GM21528 (cell line): ENCODE results near the gene TTC23L.

Source experiments
- ATAC-seq: cut with Tn5 transposase; IDR thresholded peaks from one replicate; pipeline ENCODE4 v1.9.1; 2021; ENCODE audit warnings: mild to moderate bottlenecking, moderate library complexity; ENCODE audit not compliant: unreplicated experiment, low FRiP score

Gene TTC23L

GRCh38 chr5:34832568-34832967 is 6.4 kb upstream of the TTC23L start:
- no peak for ATAC-seq

- no peak for ATAC-seq
Observed at GRCh38 chr5:34833090-34833489, 5.9 kb upstream of the TTC23L start.

- ATAC-seq = no peak
Observed at GRCh38 chr5:34833976-34834793, 4.8 kb upstream of the TTC23L start.

- no peak for ATAC-seq
Observed at GRCh38 chr5:34834794-34835089, 4.2 kb upstream of the TTC23L start.

DNA sequence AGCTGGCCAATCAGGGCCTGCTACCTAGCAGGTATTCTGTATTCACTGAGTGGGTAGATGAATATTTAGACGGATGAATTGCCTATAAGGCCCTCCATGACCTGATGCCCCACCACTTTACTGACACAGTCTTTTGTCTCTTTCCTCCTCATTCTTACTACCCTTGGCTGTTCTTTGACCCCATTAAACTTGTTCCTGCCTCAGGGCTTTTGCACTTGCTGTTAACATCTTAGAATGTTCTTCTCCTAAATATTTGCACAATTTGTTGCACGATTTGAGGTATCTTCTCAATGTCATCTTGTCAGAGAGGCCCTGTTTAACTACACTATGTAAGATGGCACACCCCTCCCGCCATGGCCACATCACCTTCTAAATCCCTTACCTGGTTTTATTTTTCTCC is 3.3 kb upstream of the TTC23L start:
- ATAC-seq = no peak

DNA sequence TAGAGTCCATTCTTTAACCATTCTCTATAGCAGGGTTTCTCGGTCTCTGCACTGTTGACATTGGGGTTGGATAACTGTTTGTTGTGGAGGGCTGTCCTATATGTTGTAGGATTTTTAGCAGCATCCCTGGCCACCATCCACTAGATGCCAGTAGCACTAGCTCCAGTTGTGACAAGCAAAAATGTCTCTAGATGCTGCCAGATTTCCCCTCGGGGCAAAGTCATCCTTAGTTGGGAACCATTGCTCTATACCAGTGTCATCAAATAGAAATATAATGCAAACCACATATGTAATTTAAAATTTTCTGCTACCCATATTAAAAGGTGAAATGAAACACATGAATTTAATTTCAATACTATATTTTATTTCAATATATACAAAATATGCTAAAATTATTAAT is 2.9 kb downstream of the TTC23L start:
- ATAC-seq = no peak

- ATAC-seq = no peak
Observed at GRCh38 chr5:34842554-34842953, 3.6 kb downstream of the TTC23L start.

- no peak for ATAC-seq
Observed at GRCh38 chr5:34843497-34843896, 4.5 kb downstream of the TTC23L start.

- ATAC-seq = no peak
Observed at GRCh38 chr5:34844106-34844505, 5.1 kb downstream of the TTC23L start.

GRCh38 chr5:34844999-34845398 is 6.0 kb downstream of the TTC23L start:
- no peak for ATAC-seq

DNA sequence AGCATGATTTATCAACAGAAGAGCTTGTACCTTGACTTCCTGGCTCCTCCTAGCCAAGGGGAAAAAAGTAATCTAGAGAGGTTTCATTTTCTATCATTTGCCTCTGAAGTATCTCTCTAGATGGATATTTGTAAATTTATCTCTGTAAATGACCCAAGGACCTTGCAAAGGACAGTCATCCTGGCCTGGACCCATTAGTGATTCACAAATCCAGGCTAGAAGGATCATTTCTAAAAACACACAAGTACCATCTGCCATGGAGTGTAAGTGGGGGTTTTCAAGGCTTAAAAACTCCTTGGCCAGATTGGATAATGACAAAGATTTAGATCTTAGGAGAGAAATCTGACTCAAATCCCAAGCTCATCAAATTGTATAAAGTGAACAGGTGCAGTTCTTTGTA is 8.1 kb downstream of the TTC23L start:
- no peak for ATAC-seq

DNA sequence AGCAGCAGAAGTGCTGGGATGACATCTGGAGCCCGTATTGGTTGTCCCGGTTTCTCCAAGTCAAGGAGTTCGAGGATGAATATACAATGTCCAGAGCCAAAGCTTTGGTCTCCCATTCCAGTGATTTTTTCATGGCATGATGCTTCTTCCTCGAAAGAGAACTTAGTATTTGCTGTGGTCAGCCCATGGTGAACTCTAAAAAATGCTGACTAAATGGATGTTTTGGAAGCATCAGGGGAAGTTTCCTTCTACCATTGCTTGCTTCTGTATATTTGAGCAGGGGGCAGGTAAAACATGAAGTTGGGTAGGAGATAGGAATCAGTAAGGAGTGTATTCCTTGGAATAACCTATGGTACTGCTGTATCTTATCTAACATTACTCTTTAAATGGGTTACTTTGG is 8.6 kb downstream of the TTC23L start:
- ATAC-seq = no peak

DNA sequence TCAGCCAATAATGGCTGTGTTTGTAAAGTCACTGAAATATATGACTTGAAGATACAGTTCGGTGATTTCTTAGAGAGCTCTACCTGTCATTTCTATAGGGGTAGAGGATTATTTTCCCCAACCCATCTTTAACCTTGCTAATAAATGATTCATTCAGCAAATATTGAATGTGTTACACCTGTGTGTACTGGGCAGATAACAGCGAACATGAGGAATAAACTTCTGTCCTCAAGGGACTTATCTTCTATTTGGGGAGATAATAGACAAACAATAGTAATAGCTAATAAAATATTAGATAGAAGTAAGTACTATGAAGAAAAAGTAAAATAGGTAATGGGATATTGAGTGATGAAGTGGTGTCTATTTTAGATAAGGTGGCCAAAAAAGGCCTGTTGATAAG is 9.3 kb downstream of the TTC23L start:
- ATAC-seq = no peak

DNA sequence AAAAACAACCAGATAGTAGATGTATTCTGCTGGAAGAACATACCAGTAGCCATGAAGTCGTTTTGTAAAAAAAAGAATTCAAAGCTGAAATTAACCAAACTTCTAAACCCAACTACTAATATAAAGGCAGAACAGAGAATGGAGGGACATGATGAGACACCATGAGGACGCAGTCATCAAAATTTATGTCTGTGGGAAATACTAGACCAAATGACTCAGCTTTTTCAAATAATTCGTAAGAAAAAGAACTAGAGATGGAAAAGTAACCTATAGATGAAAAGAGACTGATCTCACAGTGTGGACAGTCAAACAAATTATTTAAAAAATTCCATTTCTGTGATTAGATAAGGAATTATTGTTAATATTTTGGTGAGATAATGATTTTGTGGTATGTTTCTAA is 10.3 kb downstream of the TTC23L start:
- no peak for ATAC-seq

DNA sequence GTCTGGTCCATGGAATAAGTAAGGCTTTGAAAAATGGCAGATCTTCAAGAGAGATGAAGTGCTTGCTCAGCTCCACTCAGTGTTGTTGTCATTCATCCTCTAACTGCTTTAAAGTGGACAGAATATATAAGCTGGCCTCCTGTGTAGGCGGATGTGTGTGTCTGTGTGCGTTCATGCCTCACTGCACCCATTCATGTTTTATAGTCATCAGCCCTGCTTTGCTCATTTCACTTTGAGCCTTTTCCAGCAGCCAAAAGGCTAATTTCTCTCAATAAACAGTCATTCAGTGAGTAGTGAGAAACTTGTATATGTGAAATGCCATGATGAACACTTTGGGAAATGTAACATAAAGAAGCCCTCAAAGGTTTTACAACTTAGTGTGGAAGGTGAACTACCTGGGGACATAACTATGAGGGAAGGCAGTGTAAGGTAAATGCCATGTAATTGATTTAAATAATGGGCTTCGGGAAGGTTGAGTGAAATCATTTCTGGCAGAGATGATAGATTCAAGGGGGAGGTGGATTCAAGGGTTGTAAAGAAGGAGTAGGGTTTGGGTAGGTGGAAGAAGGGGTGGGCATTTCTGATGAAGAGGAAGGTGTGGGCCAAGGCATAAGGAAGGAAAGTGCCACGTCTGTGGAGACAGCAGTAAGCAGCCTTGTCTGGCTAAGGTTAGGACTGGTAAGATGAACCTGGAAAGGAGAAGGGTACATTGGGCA is 15.7 kb downstream of the TTC23L start:
- peak; percentile 96 for ATAC-seq

DNA sequence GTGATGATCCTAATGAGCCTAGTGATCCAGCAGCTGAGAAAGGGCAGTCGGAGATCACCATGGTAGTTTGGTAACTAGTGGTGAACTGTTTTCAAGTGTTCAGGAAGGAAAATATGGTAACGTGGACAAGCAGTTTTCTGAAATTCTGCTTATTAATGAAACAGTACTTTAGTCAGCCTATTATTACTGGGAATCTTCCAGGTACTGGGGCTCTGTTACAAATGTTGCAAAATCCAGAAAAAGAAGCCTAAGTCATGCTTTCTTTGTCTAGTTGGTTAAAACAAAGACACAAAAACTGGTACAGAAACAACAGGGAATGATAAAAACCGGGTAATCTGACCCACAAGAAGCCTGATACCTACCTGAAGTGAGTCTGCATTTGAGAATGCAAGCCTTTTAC is 18.2 kb downstream of the TTC23L start:
- no peak for ATAC-seq

DNA sequence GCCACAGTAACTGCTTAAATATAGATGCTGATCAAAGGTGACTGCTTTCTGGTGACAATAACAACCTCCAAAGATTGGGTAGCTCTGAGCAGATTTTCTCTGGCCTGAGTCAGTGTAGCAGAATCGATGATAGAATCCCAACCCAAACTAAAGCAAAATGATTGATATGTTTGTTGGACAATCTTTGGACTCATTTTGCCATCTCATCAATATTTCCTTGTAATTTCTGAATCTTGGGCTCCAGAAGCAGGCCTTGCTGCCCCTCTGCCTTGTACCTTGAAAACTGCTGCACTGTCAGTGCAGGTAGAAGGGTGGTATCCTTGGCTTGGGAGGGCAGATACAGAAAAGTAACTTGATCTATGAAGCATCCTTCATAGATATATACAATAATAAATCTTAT is 18.9 kb downstream of the TTC23L start:
- ATAC-seq = no peak

GRCh38 chr5:34858790-34859189 is 19.8 kb downstream of the TTC23L start:
- ATAC-seq = no peak

DNA sequence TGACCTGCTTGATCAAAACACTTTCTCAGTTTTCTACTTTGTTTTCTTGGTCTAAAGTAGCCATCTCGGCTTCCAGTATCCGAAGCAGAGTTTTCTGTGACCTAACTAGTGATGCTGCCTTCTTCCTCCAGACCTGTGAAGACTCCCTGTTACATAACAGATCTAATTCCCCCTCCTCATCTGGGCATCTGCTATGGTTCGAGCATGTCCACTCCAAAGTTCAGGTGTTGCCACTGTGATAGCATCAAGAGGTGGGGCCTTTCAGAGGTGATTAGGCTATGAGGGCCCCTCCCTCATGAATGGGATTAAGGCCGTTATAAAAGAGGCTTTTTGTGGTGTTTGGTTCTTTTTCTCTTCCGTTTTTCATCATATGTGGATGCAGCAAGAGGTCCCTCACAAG is 20.3 kb downstream of the TTC23L start:
- no peak for ATAC-seq

DNA sequence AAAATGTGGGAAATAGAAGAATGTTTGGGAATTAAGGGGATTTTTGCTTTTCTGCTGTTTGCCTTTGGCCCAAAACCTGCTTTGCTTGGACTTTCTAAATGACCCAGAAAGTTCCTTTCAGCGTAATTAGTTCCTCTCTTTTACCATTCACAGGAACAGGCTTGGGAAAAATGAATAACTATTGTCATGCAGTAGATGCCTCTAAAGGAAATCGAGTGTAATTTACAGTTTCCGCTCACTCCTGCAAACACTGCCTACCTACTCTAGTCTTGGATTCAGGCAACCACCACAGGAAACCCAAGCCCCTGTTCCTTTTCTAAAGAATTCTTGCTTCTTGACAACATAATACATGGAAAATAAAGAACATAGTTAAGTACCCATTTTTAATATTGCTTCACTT is 25.0 kb downstream of the TTC23L start:
- ATAC-seq = no peak

DNA sequence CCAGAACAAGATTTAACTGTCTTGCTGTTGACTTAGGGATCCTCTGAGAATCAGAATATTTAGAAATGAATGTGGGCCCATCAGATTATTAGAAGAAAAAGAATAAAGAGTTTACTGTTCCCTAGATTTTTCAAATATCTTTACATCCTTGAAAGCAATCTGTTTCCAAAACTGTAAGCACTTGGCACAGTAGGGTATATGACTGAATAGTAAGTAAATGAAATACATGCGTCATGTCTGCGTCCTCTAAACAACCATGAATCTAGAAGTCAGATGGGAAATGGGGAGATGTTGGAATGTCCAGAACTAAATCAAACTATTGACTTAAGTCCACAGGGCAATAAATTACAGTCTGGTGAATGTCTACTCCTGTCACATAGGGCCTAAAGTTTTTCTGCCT is 26.1 kb downstream of the TTC23L start:
- no peak for ATAC-seq

GRCh38 chr5:34866989-34867471 is 28.1 kb downstream of the TTC23L start:
- ATAC-seq = no peak
